Uterus (tissue), 2 donors: ENCODE measurements around the gene TNNI3K.

Experiments used
- POLR2A ChIP-seq, 2 donors: fragments of 450-650 bp; IDR thresholded peaks; one replicate each; pipeline ENCODE4 v1.6.1; 2016; ENCODE audit warnings: antibody characterized with exemption in 2 of 2, mild to moderate bottlenecking in 1 of 2, moderate library complexity in 1 of 2
- TF ChIP-seq, protein P1 (sequence below), 4 experiments: fragments of 200-600 bp in 2 of 4; fragments of 450-650 bp in 2 of 4; sonication (generic) in 2 of 4; IDR thresholded peaks; one replicate each; pipeline ENCODE4 v1.5.1; 2016 to 2019; ENCODE audit warnings: antibody characterized with exemption in 4 of 4, mild to moderate bottlenecking in 2 of 4, moderate library complexity in 1 of 4

DNA sequence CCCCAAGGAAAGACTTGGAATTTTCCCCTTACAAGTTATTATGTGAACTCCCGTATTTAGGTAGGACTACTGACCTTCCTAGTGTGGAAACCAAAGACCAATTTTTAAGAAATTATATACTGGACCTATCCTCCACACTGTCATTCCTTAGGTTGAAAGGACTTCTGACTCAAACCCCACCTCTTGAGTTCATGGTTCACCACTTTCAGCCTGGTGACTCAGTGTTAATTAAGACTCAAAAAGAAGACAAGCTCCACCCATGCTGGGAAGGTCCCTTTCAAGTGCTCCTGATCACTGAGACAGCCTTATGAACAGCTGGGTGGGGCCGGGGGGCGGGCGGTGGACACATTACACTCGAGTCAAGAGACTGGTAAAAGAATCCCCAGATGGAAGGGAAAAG, 164.1 kb downstream of the TNNI3K start:
- no peak for TF ChIP-seq POLR2A (IDR thresholded peaks at IDR 0.05)
- TF ChIP-seq, protein P1, sequence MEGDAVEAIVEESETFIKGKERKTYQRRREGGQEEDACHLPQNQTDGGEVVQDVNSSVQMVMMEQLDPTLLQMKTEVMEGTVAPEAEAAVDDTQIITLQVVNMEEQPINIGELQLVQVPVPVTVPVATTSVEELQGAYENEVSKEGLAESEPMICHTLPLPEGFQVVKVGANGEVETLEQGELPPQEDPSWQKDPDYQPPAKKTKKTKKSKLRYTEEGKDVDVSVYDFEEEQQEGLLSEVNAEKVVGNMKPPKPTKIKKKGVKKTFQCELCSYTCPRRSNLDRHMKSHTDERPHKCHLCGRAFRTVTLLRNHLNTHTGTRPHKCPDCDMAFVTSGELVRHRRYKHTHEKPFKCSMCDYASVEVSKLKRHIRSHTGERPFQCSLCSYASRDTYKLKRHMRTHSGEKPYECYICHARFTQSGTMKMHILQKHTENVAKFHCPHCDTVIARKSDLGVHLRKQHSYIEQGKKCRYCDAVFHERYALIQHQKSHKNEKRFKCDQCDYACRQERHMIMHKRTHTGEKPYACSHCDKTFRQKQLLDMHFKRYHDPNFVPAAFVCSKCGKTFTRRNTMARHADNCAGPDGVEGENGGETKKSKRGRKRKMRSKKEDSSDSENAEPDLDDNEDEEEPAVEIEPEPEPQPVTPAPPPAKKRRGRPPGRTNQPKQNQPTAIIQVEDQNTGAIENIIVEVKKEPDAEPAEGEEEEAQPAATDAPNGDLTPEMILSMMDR (IDR thresholded peaks at IDR 0.05): no peak
